Measurements from ENCODE around the gene CD38. TPM values are rescaled to one million over a fixed set of nuclear protein-coding genes. Genes with fewer than 3 reads are reported as not detected.

The CD38 gene
- total RNA-seq, 1 experiment from 2014 or later = 0.17 TPM

GRCh38 chr4:15833801-15834200 is 55.7 kb downstream of the CD38 start:
- POLR2A ChIA-PET = no interaction called here

GRCh38 chr4:15836362-15836761 is 58.2 kb downstream of the CD38 start:
- no peak for DNase-seq (ENCODE audit: low spot score)
- peaks cover 4% of the 10 kb centered on the region for H3K4me1 Mint-ChIP-seq
- peaks cover 14% of the 10 kb centered on the region for H3K36me3 Mint-ChIP-seq
- no peaks in the 10 kb centered on the region; the same call in 1 of the 2 replicates for H3K27me3 Mint-ChIP-seq (ENCODE audit: low read depth)
- no peak for ATAC-seq
- no peak overlapping the region for H3K4me3 Mint-ChIP-seq
- ChIA-PET POLR2A (no interaction called here), CTCF (no interaction called here)
- peaks cover 16% of the 10 kb centered on the region for H3K9me3 Mint-ChIP-seq
- no peak overlapping the region for H3K27ac Mint-ChIP-seq
- TF ChIP-seq ZNF138 (CRISPR knock-in tag; conservative IDR thresholded peaks at IDR 0.05) (no peak), ZNF121 (CRISPR knock-in tag; IDR thresholded peaks at IDR 0.05) (no peak), STAT6 (CRISPR knock-in tag; conservative IDR thresholded peaks at IDR 0.05; ENCODE audit: low read depth) (no peak), TEAD4 (CRISPR knock-in tag; IDR thresholded peaks at IDR 0.05) (no peak), JUN (CRISPR knock-in tag; IDR thresholded peaks at IDR 0.05) (no peak), ZNF671 (CRISPR knock-in tag; IDR thresholded peaks at IDR 0.05) (no peak), ESRRA (CRISPR knock-in tag; IDR thresholded peaks at IDR 0.05; ENCODE audit: borderline replicate concordance) (no peak), ETV6 (CRISPR knock-in tag; IDR thresholded peaks at IDR 0.05) (no peak), HMGXB4 (CRISPR knock-in tag; IDR thresholded peaks at IDR 0.05) (no peak), TCF7 (CRISPR knock-in tag; IDR thresholded peaks at IDR 0.05; ENCODE audit: low read depth) (no peak), PRDM15 (CRISPR knock-in tag; IDR thresholded peaks at IDR 0.05) (no peak), CTCF (IDR thresholded peaks at IDR 0.05) (no peak), USF1 (CRISPR knock-in tag; IDR thresholded peaks at IDR 0.05) (no peak), NFYB (CRISPR knock-in tag; conservative IDR thresholded peaks at IDR 0.05; ENCODE audit: low read depth) (no peak), FOXJ3 (CRISPR knock-in tag; IDR thresholded peaks at IDR 0.05; ENCODE audit: borderline replicate concordance) (no peak), IRF2 (CRISPR knock-in tag; IDR thresholded peaks at IDR 0.05; ENCODE audit: borderline replicate concordance, low read depth) (no peak)
- TF ChIP-seq, protein P1, sequence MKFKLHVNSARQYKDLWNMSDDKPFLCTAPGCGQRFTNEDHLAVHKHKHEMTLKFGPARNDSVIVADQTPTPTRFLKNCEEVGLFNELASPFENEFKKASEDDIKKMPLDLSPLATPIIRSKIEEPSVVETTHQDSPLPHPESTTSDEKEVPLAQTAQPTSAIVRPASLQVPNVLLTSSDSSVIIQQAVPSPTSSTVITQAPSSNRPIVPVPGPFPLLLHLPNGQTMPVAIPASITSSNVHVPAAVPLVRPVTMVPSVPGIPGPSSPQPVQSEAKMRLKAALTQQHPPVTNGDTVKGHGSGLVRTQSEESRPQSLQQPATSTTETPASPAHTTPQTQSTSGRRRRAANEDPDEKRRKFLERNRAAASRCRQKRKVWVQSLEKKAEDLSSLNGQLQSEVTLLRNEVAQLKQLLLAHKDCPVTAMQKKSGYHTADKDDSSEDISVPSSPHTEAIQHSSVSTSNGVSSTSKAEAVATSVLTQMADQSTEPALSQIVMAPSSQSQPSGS (CRISPR knock-in tag; IDR thresholded peaks at IDR 0.05; ENCODE audit: borderline replicate concordance, low read depth) = no peak
- TF ChIP-seq, protein P2, sequence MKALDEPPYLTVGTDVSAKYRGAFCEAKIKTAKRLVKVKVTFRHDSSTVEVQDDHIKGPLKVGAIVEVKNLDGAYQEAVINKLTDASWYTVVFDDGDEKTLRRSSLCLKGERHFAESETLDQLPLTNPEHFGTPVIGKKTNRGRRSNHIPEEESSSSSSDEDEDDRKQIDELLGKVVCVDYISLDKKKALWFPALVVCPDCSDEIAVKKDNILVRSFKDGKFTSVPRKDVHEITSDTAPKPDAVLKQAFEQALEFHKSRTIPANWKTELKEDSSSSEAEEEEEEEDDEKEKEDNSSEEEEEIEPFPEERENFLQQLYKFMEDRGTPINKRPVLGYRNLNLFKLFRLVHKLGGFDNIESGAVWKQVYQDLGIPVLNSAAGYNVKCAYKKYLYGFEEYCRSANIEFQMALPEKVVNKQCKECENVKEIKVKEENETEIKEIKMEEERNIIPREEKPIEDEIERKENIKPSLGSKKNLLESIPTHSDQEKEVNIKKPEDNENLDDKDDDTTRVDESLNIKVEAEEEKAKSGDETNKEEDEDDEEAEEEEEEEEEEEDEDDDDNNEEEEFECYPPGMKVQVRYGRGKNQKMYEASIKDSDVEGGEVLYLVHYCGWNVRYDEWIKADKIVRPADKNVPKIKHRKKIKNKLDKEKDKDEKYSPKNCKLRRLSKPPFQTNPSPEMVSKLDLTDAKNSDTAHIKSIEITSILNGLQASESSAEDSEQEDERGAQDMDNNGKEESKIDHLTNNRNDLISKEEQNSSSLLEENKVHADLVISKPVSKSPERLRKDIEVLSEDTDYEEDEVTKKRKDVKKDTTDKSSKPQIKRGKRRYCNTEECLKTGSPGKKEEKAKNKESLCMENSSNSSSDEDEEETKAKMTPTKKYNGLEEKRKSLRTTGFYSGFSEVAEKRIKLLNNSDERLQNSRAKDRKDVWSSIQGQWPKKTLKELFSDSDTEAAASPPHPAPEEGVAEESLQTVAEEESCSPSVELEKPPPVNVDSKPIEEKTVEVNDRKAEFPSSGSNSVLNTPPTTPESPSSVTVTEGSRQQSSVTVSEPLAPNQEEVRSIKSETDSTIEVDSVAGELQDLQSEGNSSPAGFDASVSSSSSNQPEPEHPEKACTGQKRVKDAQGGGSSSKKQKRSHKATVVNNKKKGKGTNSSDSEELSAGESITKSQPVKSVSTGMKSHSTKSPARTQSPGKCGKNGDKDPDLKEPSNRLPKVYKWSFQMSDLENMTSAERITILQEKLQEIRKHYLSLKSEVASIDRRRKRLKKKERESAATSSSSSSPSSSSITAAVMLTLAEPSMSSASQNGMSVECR (CRISPR knock-in tag; IDR thresholded peaks at IDR 0.05; ENCODE audit: borderline replicate concordance) = no peak

More at GRCh38 chr4:15833801-15834200, 55.7 kb downstream of the CD38 start:
- DNase-seq (ENCODE audit: low spot score) (no peak), ATAC-seq (no peak)
- Mint-ChIP-seq H3K4me3 (no peak overlapping the region), H3K9me3 (peaks cover 11% of the 10 kb centered on the region), H3K36me3 (no peaks in the 10 kb centered on the region), H3K4me1 (no peaks in the 10 kb centered on the region), H3K27ac (no peak overlapping the region), H3K27me3 (ENCODE audit: low read depth) (no peaks in the 10 kb centered on the region)
- CTCF ChIA-PET = no interaction called here
- no peak for TF ChIP-seq ZBTB21 (CRISPR knock-in tag; IDR thresholded peaks at IDR 0.05; ENCODE audit: borderline replicate concordance)

Measured in WTC11 (cell line).